ENCODE results near the gene STN1. TPM values are rescaled to one million over a fixed set of nuclear protein-coding genes. Genes with fewer than 3 reads are reported as not detected.
A peak's percentile ranks its signal among the peaks of the same experiment; 100 is the strongest.

The STN1 gene
- total and polyA plus RNA-seq, 9 of the 15 experiments (the other 6 are each of a cell fraction or from before 2014, with no cell fraction given) = 9.1 to 19.6 (median 13.8) TPM

DNA sequence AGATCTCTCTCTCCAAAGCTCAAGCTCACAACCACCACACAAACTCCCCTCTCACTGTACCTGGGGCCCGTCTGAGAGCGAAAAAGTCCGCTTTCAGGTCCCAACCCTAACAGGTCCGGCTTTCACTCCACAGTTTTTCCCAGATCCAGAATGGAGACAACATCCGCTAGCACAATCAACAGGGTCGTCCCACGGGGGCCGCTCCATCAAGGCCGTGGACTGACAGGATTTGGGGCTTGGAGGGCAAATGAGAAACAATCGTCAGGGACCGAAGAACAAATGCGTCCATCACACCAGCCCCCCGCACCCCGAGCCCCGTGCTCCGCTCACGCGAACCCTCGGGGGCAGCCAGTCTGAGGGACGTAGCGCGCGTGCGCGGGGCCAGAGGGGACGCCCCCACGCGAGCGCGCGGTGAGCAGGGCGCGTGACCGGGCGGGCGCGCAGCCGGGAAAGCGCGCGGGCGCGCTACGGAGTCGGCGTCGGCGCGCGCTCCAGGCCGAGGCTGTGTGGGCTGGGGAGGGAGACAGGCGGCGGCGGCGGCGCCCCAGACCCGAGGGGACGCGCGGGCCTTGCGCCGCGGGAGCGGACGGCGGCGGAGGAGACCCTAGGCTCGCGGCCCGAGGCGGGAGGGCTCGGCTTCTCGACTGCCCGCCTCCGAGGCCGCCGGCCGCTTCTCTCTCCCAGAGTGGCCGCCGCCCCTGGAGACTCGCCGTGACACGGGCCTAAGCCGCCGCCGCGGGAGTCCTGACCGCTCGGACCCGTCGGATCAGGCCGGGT is 48.9 kb upstream of the STN1 start, which contains the start of gene SLK (continued):
- TF ChIP-seq, protein P1, sequence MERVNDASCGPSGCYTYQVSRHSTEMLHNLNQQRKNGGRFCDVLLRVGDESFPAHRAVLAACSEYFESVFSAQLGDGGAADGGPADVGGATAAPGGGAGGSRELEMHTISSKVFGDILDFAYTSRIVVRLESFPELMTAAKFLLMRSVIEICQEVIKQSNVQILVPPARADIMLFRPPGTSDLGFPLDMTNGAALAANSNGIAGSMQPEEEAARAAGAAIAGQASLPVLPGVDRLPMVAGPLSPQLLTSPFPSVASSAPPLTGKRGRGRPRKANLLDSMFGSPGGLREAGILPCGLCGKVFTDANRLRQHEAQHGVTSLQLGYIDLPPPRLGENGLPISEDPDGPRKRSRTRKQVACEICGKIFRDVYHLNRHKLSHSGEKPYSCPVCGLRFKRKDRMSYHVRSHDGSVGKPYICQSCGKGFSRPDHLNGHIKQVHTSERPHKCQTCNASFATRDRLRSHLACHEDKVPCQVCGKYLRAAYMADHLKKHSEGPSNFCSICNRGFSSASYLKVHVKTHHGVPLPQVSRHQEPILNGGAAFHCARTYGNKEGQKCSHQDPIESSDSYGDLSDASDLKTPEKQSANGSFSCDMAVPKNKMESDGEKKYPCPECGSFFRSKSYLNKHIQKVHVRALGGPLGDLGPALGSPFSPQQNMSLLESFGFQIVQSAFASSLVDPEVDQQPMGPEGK (CRISPR knock-in tag; IDR thresholded peaks at IDR 0.05; ENCODE audit: borderline replicate concordance) = no peak
- TF ChIP-seq, protein P2, sequence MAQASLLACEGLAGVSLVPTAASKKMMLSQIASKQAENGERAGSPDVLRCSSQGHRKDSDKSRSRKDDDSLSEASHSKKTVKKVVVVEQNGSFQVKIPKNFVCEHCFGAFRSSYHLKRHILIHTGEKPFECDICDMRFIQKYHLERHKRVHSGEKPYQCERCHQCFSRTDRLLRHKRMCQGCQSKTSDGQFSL (CRISPR knock-in tag; IDR thresholded peaks at IDR 0.05) = peak; percentile 41; the same call in 1 of the 2 replicates
- TF ChIP-seq, protein P2 (tag; IDR thresholded peaks at IDR 0.05) = no peak
- no peak for TF ChIP-seq C11orf30 (IDR thresholded peaks at IDR 0.05; ENCODE audit: low read depth)
- TF ChIP-seq HMGN3 (IDR thresholded peaks at IDR 0.05; ENCODE audit: borderline replicate concordance, extremely low read depth, insufficient read length, low read depth, low read length) = no peak
- TF ChIP-seq ZNF586 (CRISPR knock-in tag; conservative IDR thresholded peaks at IDR 0.05) = no peak
- TF ChIP-seq MCM7 (IDR thresholded peaks at IDR 0.05) = no peak
- TF ChIP-seq, protein P3, sequence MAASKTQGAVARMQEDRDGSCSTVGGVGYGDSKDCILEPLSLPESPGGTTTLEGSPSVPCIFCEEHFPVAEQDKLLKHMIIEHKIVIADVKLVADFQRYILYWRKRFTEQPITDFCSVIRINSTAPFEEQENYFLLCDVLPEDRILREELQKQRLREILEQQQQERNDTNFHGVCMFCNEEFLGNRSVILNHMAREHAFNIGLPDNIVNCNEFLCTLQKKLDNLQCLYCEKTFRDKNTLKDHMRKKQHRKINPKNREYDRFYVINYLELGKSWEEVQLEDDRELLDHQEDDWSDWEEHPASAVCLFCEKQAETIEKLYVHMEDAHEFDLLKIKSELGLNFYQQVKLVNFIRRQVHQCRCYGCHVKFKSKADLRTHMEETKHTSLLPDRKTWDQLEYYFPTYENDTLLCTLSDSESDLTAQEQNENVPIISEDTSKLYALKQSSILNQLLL (CRISPR knock-in tag; IDR thresholded peaks at IDR 0.05; ENCODE audit: borderline replicate concordance) = no peak
- TF ChIP-seq TRIM28 (IDR thresholded peaks at IDR 0.05) = no peak
- no peak for TF ChIP-seq IFI16 (CRISPR knock-in tag; IDR thresholded peaks at IDR 0.05)
- peak; percentile 95 for TF ChIP-seq ZNF197 (CRISPR knock-in tag; IDR thresholded peaks at IDR 0.05; ENCODE audit: low read depth)
- TF ChIP-seq, protein P4, sequence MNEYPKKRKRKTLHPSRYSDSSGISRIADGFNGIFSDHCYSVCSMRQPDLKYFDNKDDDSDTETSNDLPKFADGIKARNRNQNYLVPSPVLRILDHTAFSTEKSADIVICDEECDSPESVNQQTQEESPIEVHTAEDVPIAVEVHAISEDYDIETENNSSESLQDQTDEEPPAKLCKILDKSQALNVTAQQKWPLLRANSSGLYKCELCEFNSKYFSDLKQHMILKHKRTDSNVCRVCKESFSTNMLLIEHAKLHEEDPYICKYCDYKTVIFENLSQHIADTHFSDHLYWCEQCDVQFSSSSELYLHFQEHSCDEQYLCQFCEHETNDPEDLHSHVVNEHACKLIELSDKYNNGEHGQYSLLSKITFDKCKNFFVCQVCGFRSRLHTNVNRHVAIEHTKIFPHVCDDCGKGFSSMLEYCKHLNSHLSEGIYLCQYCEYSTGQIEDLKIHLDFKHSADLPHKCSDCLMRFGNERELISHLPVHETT (CRISPR knock-in tag; conservative IDR thresholded peaks at IDR 0.05 in 1 of 2, IDR thresholded peaks at IDR 0.05 in 1 of 2) = peak in 1 of 2 experiments; percentile 84; a peak in 2 of 4 replicates
- peak in 2 of 3 experiments; percentile 25 to 58 for TF ChIP-seq YY1 (IDR thresholded peaks at IDR 0.05; ENCODE audit: borderline replicate concordance in 1 of 3, control insufficient read depth in 1 of 3, extremely low read depth in 1 of 3, insufficient read depth in 3 of 3, insufficient read length in 1 of 3, insufficient replicate concordance in 2 of 3, low read depth in 1 of 3, low read length in 2 of 3)
- peak; percentile 88 for TF ChIP-seq ZNF583 (CRISPR knock-in tag; IDR thresholded peaks at IDR 0.05)
- TF ChIP-seq ZBED1 (IDR thresholded peaks at IDR 0.05) = no peak
- no peak for TF ChIP-seq SMAD2 (IDR thresholded peaks at IDR 0.05; ENCODE audit: low read depth, low read length)
- TF ChIP-seq ZNF766 (CRISPR knock-in tag; conservative IDR thresholded peaks at IDR 0.05) = peak; percentile 96
- no peak for TF ChIP-seq HLTF (IDR thresholded peaks at IDR 0.05)
- TF ChIP-seq ZNF3 (CRISPR knock-in tag; IDR thresholded peaks at IDR 0.05) = no peak
- 0 out of 2 replicates have a peak, but pooled peaks have one; percentile 29 for TF ChIP-seq SIN3B (IDR thresholded peaks at IDR 0.05; ENCODE audit: low read depth)
- no peak for TF ChIP-seq BDP1 (IDR thresholded peaks at IDR 0.05; ENCODE audit: insufficient read depth, insufficient read length)
- TF ChIP-seq ZNF354B (CRISPR knock-in tag; IDR thresholded peaks at IDR 0.05) = no peak
- TF ChIP-seq TFAM (CRISPR knock-in tag; conservative IDR thresholded peaks at IDR 0.05) = no peak

Data from K562 (cell line).